ENCODE results near the gene NLRC3.
A peak's percentile ranks its signal among the peaks of the same experiment; 100 is the strongest.

Gene NLRC3

GRCh38 chr16:3562914-3563480, 14.2 kb downstream of the NLRC3 start:
- H3K9me3 Mint-ChIP-seq: no peaks in the 10 kb centered on the region
- peaks cover 54% of the 10 kb centered on the region for H3K36me3 Mint-ChIP-seq (ENCODE audit: low read depth)
- no peaks in the 10 kb centered on the region for H3K4me1 Mint-ChIP-seq (ENCODE audit: low read depth)
- no peak overlapping the region for H3K27ac Mint-ChIP-seq
- H3K27me3 Mint-ChIP-seq (ENCODE audit: low read depth): no peaks in the 10 kb centered on the region
- DNase-seq (ENCODE audit: low spot score): no peak
- H3K4me3 Mint-ChIP-seq: no peak overlapping the region

DNA sequence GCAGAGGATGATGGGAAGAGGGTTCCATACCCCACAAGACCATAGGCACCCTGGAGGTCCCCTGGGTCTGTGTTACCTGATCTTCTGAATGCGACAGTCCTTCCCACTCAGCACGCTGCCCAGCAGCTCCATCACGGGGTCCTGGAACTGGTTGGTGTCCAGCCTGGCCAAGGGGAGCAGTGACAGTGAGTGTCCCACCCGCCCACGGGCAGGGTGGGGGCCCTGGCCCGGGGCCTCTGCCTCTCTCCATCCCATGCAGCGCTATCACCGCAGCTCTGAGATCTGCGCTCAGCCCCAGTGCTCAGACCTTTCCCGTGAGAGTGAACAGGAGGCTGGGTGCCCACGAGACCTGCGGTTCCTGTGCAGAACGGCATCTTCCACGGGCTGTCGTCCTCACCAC, 15.6 kb downstream of the NLRC3 start:
- Mint-ChIP-seq H3K4me3 (no peak overlapping the region), H3K27ac (no peak overlapping the region)

GRCh38 chr16:3554351-3554928, 22.8 kb downstream of the NLRC3 start:
- no peak for DNase-seq (ENCODE audit: low spot score)
- no peaks in the 10 kb centered on the region for H3K4me1 Mint-ChIP-seq (ENCODE audit: low read depth)
- no peak overlapping the region for H3K4me3 Mint-ChIP-seq
- H3K9me3 Mint-ChIP-seq: no peaks in the 10 kb centered on the region
- H3K36me3 Mint-ChIP-seq (ENCODE audit: low read depth): peaks cover 76% of the 10 kb centered on the region
- H3K27ac Mint-ChIP-seq: no peak overlapping the region
- no peaks in the 10 kb centered on the region for H3K27me3 Mint-ChIP-seq (ENCODE audit: low read depth)

More for the DNA sequence above, 15.6 kb downstream of the NLRC3 start:
- H3K9me3 Mint-ChIP-seq: no peaks in the 10 kb centered on the region
- H3K27me3 Mint-ChIP-seq (ENCODE audit: low read depth): no peaks in the 10 kb centered on the region
- peaks cover 62% of the 10 kb centered on the region for H3K36me3 Mint-ChIP-seq (ENCODE audit: low read depth)
- no peak for DNase-seq (ENCODE audit: low spot score)
- H3K4me1 Mint-ChIP-seq (ENCODE audit: low read depth): no peaks in the 10 kb centered on the region

GRCh38 chr16:3553138-3553923, 23.9 kb downstream of the NLRC3 start:
- H3K27me3 Mint-ChIP-seq (ENCODE audit: low read depth): no peaks in the 10 kb centered on the region
- DNase-seq (ENCODE audit: low spot score): no peak
- no peak overlapping the region for H3K4me3 Mint-ChIP-seq
- H3K9me3 Mint-ChIP-seq: no peaks in the 10 kb centered on the region
- peaks cover 79% of the 10 kb centered on the region for H3K36me3 Mint-ChIP-seq (ENCODE audit: low read depth)
- no peak overlapping the region for H3K27ac Mint-ChIP-seq
- no peaks in the 10 kb centered on the region for H3K4me1 Mint-ChIP-seq (ENCODE audit: low read depth)

DNA sequence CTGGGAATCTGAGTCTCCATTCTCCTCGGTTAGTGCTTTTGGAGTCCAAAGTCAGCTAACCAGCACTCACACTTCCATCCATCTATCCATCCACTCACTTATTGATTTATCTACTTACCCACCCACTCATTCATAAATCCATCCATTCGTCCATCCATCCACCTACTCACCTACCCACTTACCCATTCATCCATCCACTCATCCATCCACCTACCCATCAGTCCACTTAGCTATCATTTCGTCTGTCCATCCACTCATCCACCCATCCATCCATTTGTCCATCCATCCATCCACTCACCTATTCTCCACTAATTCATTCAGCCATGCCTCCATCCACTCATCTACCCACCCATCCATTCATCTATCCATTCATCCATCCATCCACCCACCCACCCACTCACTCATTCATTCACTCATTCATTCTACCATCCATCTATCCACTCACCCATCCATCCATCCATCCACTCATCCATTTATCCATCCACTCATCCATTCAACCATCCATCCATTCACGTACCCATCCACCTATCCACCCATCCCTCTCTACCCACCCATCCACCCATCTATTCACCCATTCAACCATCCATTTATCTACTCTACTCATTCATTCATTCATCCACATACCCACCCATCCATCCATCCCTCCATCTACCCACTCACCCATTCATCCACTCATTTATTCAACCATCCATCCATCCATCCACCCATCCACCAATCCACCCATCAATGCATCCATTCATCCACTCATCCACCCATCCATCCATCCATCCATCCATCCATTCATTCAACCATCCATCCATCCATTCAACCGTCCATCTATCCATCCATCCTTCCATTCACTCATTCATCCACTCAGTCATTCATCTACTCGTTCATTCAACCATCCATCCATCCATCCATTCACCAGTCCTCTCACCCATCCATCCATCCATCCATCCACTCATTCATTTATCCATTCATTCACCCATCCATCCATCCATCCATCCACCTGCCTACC, 26.1 kb downstream of the NLRC3 start:
- Mint-ChIP-seq H3K4me1 (ENCODE audit: low read depth) (no peaks in the 10 kb centered on the region), H3K9me3 (no peaks in the 10 kb centered on the region), H3K36me3 (ENCODE audit: low read depth) (peaks cover 73% of the 10 kb centered on the region), H3K27me3 (ENCODE audit: low read depth) (no peaks in the 10 kb centered on the region), H3K27ac (peak overlapping the region; percentile 3), H3K4me3 (peak overlapping the region; percentile 4)
- DNase-seq (ENCODE audit: low spot score): no peak

DNA sequence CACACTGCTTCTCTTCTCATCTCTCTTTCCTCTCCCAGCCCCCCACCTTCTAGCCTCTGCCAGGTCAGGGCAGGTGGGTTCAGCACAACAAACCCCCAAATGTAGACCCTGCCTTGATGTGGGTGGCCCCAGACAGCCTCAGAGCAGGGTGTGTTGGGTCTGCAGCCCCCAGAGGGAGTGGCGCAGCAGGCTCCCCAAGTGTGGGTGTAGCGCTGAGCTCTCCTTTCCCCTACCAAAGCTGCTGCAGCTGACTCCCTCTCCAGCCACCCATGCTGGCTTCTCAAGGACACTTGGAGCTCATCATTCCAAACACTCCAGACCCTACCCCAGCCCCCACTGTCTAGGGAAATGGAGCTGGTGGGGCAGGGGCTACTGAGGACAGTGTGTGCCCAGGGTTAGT, 27.3 kb downstream of the NLRC3 start:
- no peak overlapping the region for H3K4me3 Mint-ChIP-seq
- no peak overlapping the region for H3K27ac Mint-ChIP-seq
- peaks cover 76% of the 10 kb centered on the region for H3K36me3 Mint-ChIP-seq (ENCODE audit: low read depth)
- no peaks in the 10 kb centered on the region for H3K9me3 Mint-ChIP-seq
- DNase-seq (ENCODE audit: low spot score): no peak
- H3K4me1 Mint-ChIP-seq (ENCODE audit: low read depth): no peaks in the 10 kb centered on the region
- H3K27me3 Mint-ChIP-seq (ENCODE audit: low read depth): no peaks in the 10 kb centered on the region

GRCh38 chr16:3548859-3549258, 28.3 kb downstream of the NLRC3 start:
- H3K4me1 Mint-ChIP-seq (ENCODE audit: low read depth): no peaks in the 10 kb centered on the region
- H3K9me3 Mint-ChIP-seq: no peaks in the 10 kb centered on the region
- no peak overlapping the region for H3K4me3 Mint-ChIP-seq
- DNase-seq (ENCODE audit: low spot score): no peak
- peaks cover 69% of the 10 kb centered on the region for H3K36me3 Mint-ChIP-seq (ENCODE audit: low read depth)
- no peaks in the 10 kb centered on the region for H3K27me3 Mint-ChIP-seq (ENCODE audit: low read depth)
- no peak overlapping the region for H3K27ac Mint-ChIP-seq

- no peaks in the 10 kb centered on the region for H3K4me1 Mint-ChIP-seq (ENCODE audit: low read depth)
- H3K4me3 Mint-ChIP-seq: no peak overlapping the region
- H3K27me3 Mint-ChIP-seq (ENCODE audit: low read depth): no peaks in the 10 kb centered on the region
- H3K36me3 Mint-ChIP-seq (ENCODE audit: low read depth): peaks cover 71% of the 10 kb centered on the region
- no peaks in the 10 kb centered on the region for H3K9me3 Mint-ChIP-seq
- H3K27ac Mint-ChIP-seq: no peak overlapping the region
- no peak for DNase-seq (ENCODE audit: low spot score)
Observed at GRCh38 chr16:3548445-3548844, 28.8 kb downstream of the NLRC3 start.

GRCh38 chr16:3546986-3547682, 30.1 kb downstream of the NLRC3 start:
- no peak overlapping the region for H3K27ac Mint-ChIP-seq
- no peak overlapping the region for H3K4me3 Mint-ChIP-seq
- no peaks in the 10 kb centered on the region for H3K9me3 Mint-ChIP-seq
- H3K4me1 Mint-ChIP-seq (ENCODE audit: low read depth): no peaks in the 10 kb centered on the region
- no peak for DNase-seq (ENCODE audit: low spot score)
- H3K27me3 Mint-ChIP-seq (ENCODE audit: low read depth): no peaks in the 10 kb centered on the region
- peaks cover 65% of the 10 kb centered on the region for H3K36me3 Mint-ChIP-seq (ENCODE audit: low read depth)

DNA sequence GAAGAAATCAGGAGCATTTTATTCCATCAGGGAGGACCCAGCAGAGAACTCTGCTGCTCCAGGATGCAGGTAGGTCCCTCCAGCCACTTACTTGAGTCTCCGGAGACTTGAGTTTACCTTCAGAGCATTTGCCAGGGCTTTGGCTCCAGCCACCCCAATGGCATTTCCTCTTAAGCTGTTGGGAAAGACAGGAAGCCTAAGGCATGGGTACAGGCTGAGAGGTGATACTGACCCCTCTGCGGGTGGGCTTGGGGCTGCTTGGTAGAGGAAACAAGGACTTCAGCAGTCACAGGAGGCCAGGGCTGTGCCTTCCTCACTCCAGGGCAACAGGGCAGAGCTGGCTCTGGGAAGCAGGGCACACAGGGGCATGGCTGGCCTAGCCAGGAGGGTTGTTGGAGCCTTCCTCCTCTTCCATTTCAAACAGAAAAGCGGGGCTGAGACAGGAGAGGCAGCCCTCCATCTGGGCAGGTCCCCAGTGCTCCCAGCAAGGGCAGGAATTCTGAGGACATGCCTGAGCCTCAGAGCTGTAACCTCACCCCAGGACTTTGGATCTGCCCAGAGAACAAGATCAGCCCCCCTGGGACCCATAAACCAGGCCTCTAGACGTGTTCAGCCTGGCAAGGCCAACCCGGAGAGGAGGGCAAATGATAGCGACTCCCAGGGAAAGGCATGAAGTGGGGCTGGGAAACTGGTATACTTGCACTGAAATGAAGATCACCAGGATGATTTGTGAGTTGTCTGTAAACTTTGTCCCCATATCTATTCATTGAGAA, 34.4 kb downstream of the NLRC3 start:
- Mint-ChIP-seq H3K36me3 (ENCODE audit: low read depth) (peaks cover 56% of the 10 kb centered on the region), H3K27me3 (ENCODE audit: low read depth) (no peaks in the 10 kb centered on the region), H3K9me3 (no peaks in the 10 kb centered on the region), H3K27ac (no peak overlapping the region), H3K4me3 (no peak overlapping the region), H3K4me1 (ENCODE audit: low read depth) (no peaks in the 10 kb centered on the region)
- DNase-seq (ENCODE audit: low spot score): no peak

DNA sequence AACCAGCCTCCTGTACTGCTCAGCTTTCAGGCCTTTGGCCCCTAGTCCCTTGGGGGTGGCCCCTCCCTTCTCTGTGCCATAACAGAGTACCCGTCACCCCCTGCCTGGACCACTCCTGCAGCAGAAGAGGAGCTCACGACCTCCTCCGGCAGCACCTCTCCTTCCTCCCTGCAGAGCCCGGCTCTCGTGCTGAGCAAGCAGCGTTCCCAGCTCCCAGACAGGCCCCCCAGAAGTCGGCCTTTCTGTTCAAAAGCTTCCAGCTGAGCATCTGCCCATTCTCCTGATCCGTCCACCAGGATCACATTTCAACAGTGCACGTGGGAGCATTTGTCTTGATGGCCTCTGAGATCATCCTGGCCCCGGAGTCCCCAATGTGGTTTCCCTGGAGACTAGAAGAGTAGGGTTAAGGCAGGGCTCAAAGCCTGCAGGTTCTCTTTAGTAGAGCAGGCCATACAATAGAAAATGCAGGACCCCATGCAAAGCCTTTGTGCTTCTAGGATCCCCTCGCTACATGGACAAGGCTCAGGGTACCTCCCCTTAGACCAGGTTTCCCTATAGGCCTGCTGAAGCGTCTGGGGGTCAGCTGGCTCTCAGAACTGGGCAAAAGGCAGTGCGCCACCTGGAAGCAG, 35.6 kb downstream of the NLRC3 start:
- no peak overlapping the region for H3K27ac Mint-ChIP-seq
- H3K4me1 Mint-ChIP-seq (ENCODE audit: low read depth): no peaks in the 10 kb centered on the region
- no peaks in the 10 kb centered on the region for H3K27me3 Mint-ChIP-seq (ENCODE audit: low read depth)
- no peak overlapping the region for H3K4me3 Mint-ChIP-seq
- peaks cover 53% of the 10 kb centered on the region for H3K36me3 Mint-ChIP-seq (ENCODE audit: low read depth)
- DNase-seq (ENCODE audit: low spot score): no peak
- H3K9me3 Mint-ChIP-seq: no peaks in the 10 kb centered on the region

- DNase-seq (ENCODE audit: low spot score): no peak
- Mint-ChIP-seq H3K27ac (no peak overlapping the region), H3K9me3 (no peaks in the 10 kb centered on the region), H3K4me3 (no peak overlapping the region), H3K36me3 (ENCODE audit: low read depth) (peaks cover 53% of the 10 kb centered on the region), H3K4me1 (ENCODE audit: low read depth) (no peaks in the 10 kb centered on the region), H3K27me3 (ENCODE audit: low read depth) (no peaks in the 10 kb centered on the region)
Observed at GRCh38 chr16:3538222-3538621, 39.0 kb downstream of the NLRC3 start.
